Endothelial cell of umbilical vein (primary cell): ENCODE results near the gene IL10. TPM values are rescaled to one million over a fixed set of nuclear protein-coding genes. Genes with fewer than 3 reads are reported as not detected.

Experiments used
- BruUV-seq: library from RNA; stranded (reverse); fragments of 400-500 nt; replicated peaks from 2 replicates; lab custom pipeline; 2021; lab: Mats Ljungman, UMichigan
- CTCF ChIA-PET: fragments of 300-600, 350-600 bp; sonication (Branson Sonifier 250); formaldehyde crosslinking; loops from one replicate; lab custom pipeline; 2021; ENCODE audit warnings: antibody characterized with exemption, inconsistent platforms; lab: Charles Lee
- POLR2A ChIA-PET: fragments of 300-600, 350-600 bp; sonication (Branson Sonifier 250); formaldehyde crosslinking; loops from one replicate; lab custom pipeline; 2021; ENCODE audit warnings: antibody characterized with exemption, inconsistent platforms; lab: Charles Lee
- DNase-seq: peaks from one replicate; pipeline ENCODE4 v3.0.0-alpha.2; 2011; ENCODE audit warnings: low read depth, low spot score
- FAIRE-seq: peaks from 2 replicates; lab custom pipeline; 2011; peaks lifted over from hg19 to GRCh38; lab: Jason Lieb, UNC
- H2AFZ ChIP-seq: 2 replicates; pipeline ENCODE4 v1.6.0; 2012; ENCODE audit warnings: low read depth, low read length, control low read depth, inconsistent platforms
- H3K27ac ChIP-seq: 2 replicates; pipeline ENCODE4 v1.5.1; 2011; ENCODE audit warnings: low read depth, mild to moderate bottlenecking, control low read depth, low read length, moderate library complexity; ENCODE audit not compliant: insufficient read depth
- H3K27me3 ChIP-seq, 2 experiments: 2 replicates each; pipeline versions ENCODE4 v1.6.0 to v1.6.1; 2011; ENCODE audit warnings: low read length in 2 of 2, mixed read lengths in 1 of 2; ENCODE audit not compliant: control insufficient read depth in 2 of 2, insufficient read depth in 2 of 2
- H3K36me3 ChIP-seq, 2 experiments: 2 replicates in 1 of 2; 3 replicates in 1 of 2; pipeline ENCODE4 v1.5.1; 2011; ENCODE audit warnings: low read length in 2 of 2, mild to moderate bottlenecking in 1 of 2, moderate library complexity in 1 of 2; ENCODE audit not compliant: control insufficient read depth in 2 of 2, insufficient read depth in 2 of 2; ENCODE audit errors: extremely low read depth in 1 of 2
- H3K4me1 ChIP-seq: 3 replicates; pipeline ENCODE4 v1.5.1; 2011; ENCODE audit warnings: mild to moderate bottlenecking, low read length; ENCODE audit not compliant: control insufficient read depth, insufficient read depth; ENCODE audit errors: extremely low read depth
- H3K4me2 ChIP-seq: 2 replicates; pipeline ENCODE4 v1.6.1; 2011; ENCODE audit warnings: low read length, control low read depth, mixed read lengths; ENCODE audit not compliant: insufficient read depth
- H3K4me3 ChIP-seq, 3 experiments: fragments of 200-600 bp in 1 of 3; sonication (generic), shearing (Covaris generic) in 1 of 3; replicated peaks in 1 of 3; 2 replicates each; pipeline ENCODE4 v1.5.1; 2011 to 2016; ENCODE audit warnings: control low read depth in 3 of 3, low read length in 3 of 3, mild to moderate bottlenecking in 2 of 3, inconsistent platforms in 1 of 3, low read depth in 1 of 3, moderate library complexity in 1 of 3; ENCODE audit not compliant: insufficient read depth in 1 of 3
- H3K79me2 ChIP-seq: 2 replicates; pipeline ENCODE4 v1.6.0; 2012; ENCODE audit warnings: low read length, inconsistent platforms; ENCODE audit not compliant: control insufficient read depth, insufficient read depth
- H3K9ac ChIP-seq: replicated peaks from 2 replicates; pipeline ENCODE3; 2011; ENCODE audit warnings: low read length, control low read depth; ENCODE audit not compliant: insufficient read depth; ENCODE audit errors: extremely low read depth
- H3K9me1 ChIP-seq: replicated peaks from 3 replicates; pipeline ENCODE4 v1.6.0; 2011; ENCODE audit warnings: mild to moderate bottlenecking, low read length; ENCODE audit not compliant: control insufficient read depth, insufficient read depth; ENCODE audit errors: extremely low read depth
- H3K9me3 ChIP-seq: replicated peaks from 2 replicates; pipeline ENCODE4 v1.5.1; 2012; ENCODE audit warnings: low read length, inconsistent platforms; ENCODE audit not compliant: control insufficient read depth, insufficient read depth
- H4K20me1 ChIP-seq: replicated peaks from 2 replicates; pipeline ENCODE3; 2011; ENCODE audit warnings: mild to moderate bottlenecking, low read length; ENCODE audit not compliant: control insufficient read depth, insufficient read depth; ENCODE audit errors: extremely low read depth
- EZH2 ChIP-seq: IDR thresholded peaks from 2 replicates; pipeline ENCODE4 v1.6.1; 2012; ENCODE audit warnings: borderline replicate concordance, low read depth, mild to moderate bottlenecking, moderate library complexity, low read length, inconsistent platforms; ENCODE audit not compliant: severe bottlenecking
- FOS ChIP-seq: IDR thresholded peaks from 2 replicates; pipeline ENCODE4 v1.6.1; 2011; ENCODE audit warnings: mild to moderate bottlenecking, low read length, moderate library complexity, borderline replicate concordance; ENCODE audit not compliant: insufficient read depth
- GATA2 ChIP-seq: IDR thresholded peaks from 2 replicates; pipeline ENCODE4 v1.7.0; 2011; ENCODE audit warnings: low read depth, mild to moderate bottlenecking, moderate library complexity, mixed read lengths, low read length; ENCODE audit not compliant: insufficient read length, insufficient read depth
- JUN ChIP-seq: IDR thresholded peaks from 2 replicates; pipeline ENCODE4 v1.6.1; 2011; ENCODE audit warnings: borderline replicate concordance, low read depth; ENCODE audit not compliant: insufficient read length, insufficient read depth
- MYC ChIP-seq: IDR thresholded peaks from one replicate; pipeline ENCODE4 v1.6.1; 2011; ENCODE audit warnings: mild to moderate bottlenecking, low read depth, low read length
- POLR2A ChIP-seq: IDR thresholded peaks from 2 replicates; pipeline ENCODE4 v1.6.1; 2012; ENCODE audit warnings: low read depth, mild to moderate bottlenecking, control low read depth, low read length
- POLR2AphosphoS5 ChIP-seq: IDR thresholded peaks from 2 replicates; pipeline ENCODE4 v1.6.1; 2012; ENCODE audit warnings: low read depth, mild to moderate bottlenecking, control low read depth, low read length, moderate library complexity; ENCODE audit not compliant: insufficient read depth
- dilution Hi-C: fragments of 300-500 bp; cut with MboI; formaldehyde crosslinking; loops from one replicate; pipeline ENCODE4 v1.15.0; 2019; ENCODE audit warnings: low sequenced_read_pairs; ENCODE audit not compliant: extremely low pct_ligation_motif_present
- intact Hi-C: fragments of 100-400 bp; cut with micrococcal nuclease; formaldehyde crosslinking; loops from one replicate; pipeline ENCODE4 v1.10.0; 2022
- polyA plus RNA-seq, 4 experiments: library from polyadenylated mRNA; depleted of rRNA in 3 of 4; stranded (reverse) in 3 of 4; unstranded in 1 of 4; fragments of >200 nt; gene quantifications; 2 replicates each; pipeline versions ENCODE4 v1.2.1 to v1.2.3, GENCODE V29; 2011 to 2012; ENCODE audit warnings: missing spikeins in 1 of 4
- total RNA-seq: library from RNA; stranded (reverse); gene quantifications from 2 replicates; pipeline ENCODE4 v1.2.3, GENCODE V29; 2021
- TF ChIP-seq, protein P1 (sequence below): IDR thresholded peaks from 2 replicates; pipeline ENCODE4 v1.6.1; 2011; ENCODE audit not compliant: insufficient read depth, insufficient read length
- TF ChIP-seq, protein P2 (sequence below), 2 donors: IDR thresholded peaks; 1 replicate in 1 of 2; 2 replicates in 1 of 2; pipeline ENCODE4 v1.5.1; 2011; ENCODE audit warnings: low read length in 2 of 2, mild to moderate bottlenecking in 2 of 2, moderate library complexity in 2 of 2, control low read depth in 1 of 2, inconsistent platforms in 1 of 2, low read depth in 1 of 2; ENCODE audit not compliant: insufficient read depth in 1 of 2; ENCODE audit errors: extremely low read depth in 1 of 2

The IL10 gene
- total and polyA plus RNA-seq, 2 donors (not counting 3 experiments of a cell fraction or from before 2014, with no cell fraction given), result not detected

DNA sequence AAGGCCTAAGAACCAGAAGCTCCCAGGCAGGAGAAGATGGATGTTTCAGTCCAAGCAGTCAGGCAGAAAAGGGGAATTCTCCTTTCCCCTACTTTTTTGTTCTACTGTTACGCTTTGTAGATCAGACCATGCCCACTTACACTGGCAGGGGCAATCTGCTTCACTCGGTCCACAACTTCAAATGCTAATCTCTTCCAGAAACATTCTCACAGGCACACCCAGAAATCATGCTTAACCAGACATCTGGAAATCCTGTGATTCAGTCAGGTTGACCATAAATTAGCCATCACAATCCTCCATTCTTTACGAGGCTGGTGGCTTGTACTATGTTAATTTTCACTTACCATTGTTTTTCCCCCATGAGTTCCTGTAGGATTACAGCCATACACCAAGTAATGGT is 23.8 kb upstream of the IL10 start:
- CTCF ChIA-PET, result interaction anchor here (2.2 kb wide), 1 partner anchor 14 kb away, joined by 6 read pairs; no protein-coding TSS in a partner anchor
- TF ChIP-seq, protein P1, sequence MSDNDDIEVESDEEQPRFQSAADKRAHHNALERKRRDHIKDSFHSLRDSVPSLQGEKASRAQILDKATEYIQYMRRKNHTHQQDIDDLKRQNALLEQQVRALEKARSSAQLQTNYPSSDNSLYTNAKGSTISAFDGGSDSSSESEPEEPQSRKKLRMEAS, result no peak
- TF ChIP-seq FOS (no peak), EZH2 (no peak), POLR2AphosphoS5 (no peak), GATA2 (no peak), POLR2A (no peak), JUN (no peak), MYC (no peak)
- TF ChIP-seq, protein P2, sequence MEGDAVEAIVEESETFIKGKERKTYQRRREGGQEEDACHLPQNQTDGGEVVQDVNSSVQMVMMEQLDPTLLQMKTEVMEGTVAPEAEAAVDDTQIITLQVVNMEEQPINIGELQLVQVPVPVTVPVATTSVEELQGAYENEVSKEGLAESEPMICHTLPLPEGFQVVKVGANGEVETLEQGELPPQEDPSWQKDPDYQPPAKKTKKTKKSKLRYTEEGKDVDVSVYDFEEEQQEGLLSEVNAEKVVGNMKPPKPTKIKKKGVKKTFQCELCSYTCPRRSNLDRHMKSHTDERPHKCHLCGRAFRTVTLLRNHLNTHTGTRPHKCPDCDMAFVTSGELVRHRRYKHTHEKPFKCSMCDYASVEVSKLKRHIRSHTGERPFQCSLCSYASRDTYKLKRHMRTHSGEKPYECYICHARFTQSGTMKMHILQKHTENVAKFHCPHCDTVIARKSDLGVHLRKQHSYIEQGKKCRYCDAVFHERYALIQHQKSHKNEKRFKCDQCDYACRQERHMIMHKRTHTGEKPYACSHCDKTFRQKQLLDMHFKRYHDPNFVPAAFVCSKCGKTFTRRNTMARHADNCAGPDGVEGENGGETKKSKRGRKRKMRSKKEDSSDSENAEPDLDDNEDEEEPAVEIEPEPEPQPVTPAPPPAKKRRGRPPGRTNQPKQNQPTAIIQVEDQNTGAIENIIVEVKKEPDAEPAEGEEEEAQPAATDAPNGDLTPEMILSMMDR (IDR thresholded peaks at IDR 0.05; ENCODE audit: extremely low read depth in 1 of 2, insufficient read depth in 1 of 2, low read depth in 1 of 2, low read length in 2 of 2), result no peak
- no peaks in the 10 kb centered on the region for H3K36me3 ChIP-seq
- no peak overlapping the region for H3K4me2 ChIP-seq
- intact Hi-C loops, result no loop called here
- no TSS peak for BruUV-seq
- no peaks in the 10 kb centered on the region for H3K4me1 ChIP-seq
- FAIRE-seq (no peak), DNase-seq (no peak)
- no peaks in the 10 kb centered on the region for H3K9me1 ChIP-seq
- dilution Hi-C loops, result no loop called here
- POLR2A ChIA-PET, result no interaction called here
- H3K9me3 ChIP-seq, result no peaks in the 10 kb centered on the region
- no peaks in the 10 kb centered on the region for H3K27me3 ChIP-seq
- no peak overlapping the region for H3K9ac ChIP-seq
- H4K20me1 ChIP-seq, result no peaks in the 10 kb centered on the region
- no peak overlapping the region for H2AFZ ChIP-seq
- H3K27ac ChIP-seq, result no peak overlapping the region
- no peaks in the 10 kb centered on the region for H3K79me2 ChIP-seq
- no peak overlapping the region for H3K4me3 ChIP-seq
